Ectodermal cell (in vitro differentiated cells): ENCODE measurements around the gene ELF5.

ENCODE experiments used
- H3K27ac ChIP-seq: 2 replicates; pipeline ENCODE4 v1.7.0; 2013; ENCODE audit warnings: mild to moderate bottlenecking, low read depth, low read length; ENCODE audit not compliant: insufficient read depth, poor library complexity, severe bottlenecking
- H3K27me3 ChIP-seq: 2 replicates; pipeline ENCODE4 v1.7.0; 2013; ENCODE audit warnings: mild to moderate bottlenecking, low read length; ENCODE audit not compliant: insufficient read depth, control insufficient read depth, poor library complexity, severe bottlenecking
- H3K36me3 ChIP-seq: one replicate; pipeline ENCODE4 v1.7.0; 2013; ENCODE audit warnings: low read length; ENCODE audit not compliant: control insufficient read depth, insufficient read depth
- H3K4me1 ChIP-seq: one replicate; pipeline ENCODE4 v1.7.0; 2013; ENCODE audit warnings: low read length; ENCODE audit not compliant: control insufficient read depth, insufficient read depth
- H3K4me3 ChIP-seq: 2 replicates; pipeline ENCODE4 v1.7.0; 2013; ENCODE audit warnings: low read depth, low read length, control low read depth; ENCODE audit not compliant: insufficient read depth
- H3K9me3 ChIP-seq: 2 replicates; pipeline ENCODE4 v1.7.0; 2013; ENCODE audit warnings: mild to moderate bottlenecking, low read length, moderate library complexity; ENCODE audit not compliant: control insufficient read depth
- WGBS, 2 experiments: methylation state at CpG; one replicate each; pipeline ENCODE4 v1.1.7; 2013; ENCODE audit warnings: missing lambda C conversion rate in 2 of 2; 5-methylcytosine and 5-hydroxymethylcytosine counted together

ELF5 gene

GRCh38 chr11:34509336-34509876 is 4.2 kb downstream of the ELF5 start:
- 65 to 67% methylated on average over 5 of the region's 5 CpGs for WGBS, 2 experiments
- no peaks in the 10 kb centered on the region for H3K9me3 ChIP-seq
- no peak overlapping the region for H3K27ac ChIP-seq
- H3K4me3 ChIP-seq: no peak overlapping the region
- H3K4me1 ChIP-seq: peaks cover 12% of the 10 kb centered on the region
- no peaks in the 10 kb centered on the region for H3K36me3 ChIP-seq
- no peaks in the 10 kb centered on the region for H3K27me3 ChIP-seq

GRCh38 chr11:34508524-34508923 is 5.1 kb downstream of the ELF5 start:
- WGBS, 2 experiments: 80 to 91% methylated on average over 2 of the region's 2 CpGs
- Histone ChIP-seq H3K4me3 (no peak overlapping the region), H3K27ac (no peak overlapping the region), H3K27me3 (no peaks in the 10 kb centered on the region), H3K36me3 (no peaks in the 10 kb centered on the region), H3K9me3 (no peaks in the 10 kb centered on the region), H3K4me1 (peaks cover 4% of the 10 kb centered on the region)

DNA sequence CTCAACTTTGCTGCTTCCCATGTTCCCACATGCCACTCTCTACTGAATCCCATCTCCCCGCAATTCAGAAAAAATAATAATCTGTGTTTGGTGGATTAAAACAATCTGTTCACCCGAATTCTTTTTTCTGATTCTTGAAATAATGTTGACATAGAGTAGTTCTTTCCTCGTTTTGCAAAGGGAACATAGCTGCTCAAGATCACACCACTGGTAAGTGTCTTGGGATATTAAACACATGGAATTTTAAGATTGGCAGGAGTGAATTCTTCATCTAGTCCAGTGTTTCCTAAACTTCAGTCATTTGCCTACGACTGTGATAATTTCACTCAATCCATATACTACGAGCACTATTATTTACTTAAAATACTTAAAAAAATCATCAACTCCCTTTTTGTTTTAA is 6.0 kb downstream of the ELF5 start:
- Histone ChIP-seq H3K4me1 (no peaks in the 10 kb centered on the region), H3K27me3 (no peaks in the 10 kb centered on the region), H3K36me3 (no peaks in the 10 kb centered on the region), H3K27ac (no peak overlapping the region), H3K9me3 (no peaks in the 10 kb centered on the region), H3K4me3 (no peak overlapping the region)
- 99 to 100% methylated on average over 3 to 5 of the region's 5 CpGs for WGBS, 2 experiments

- WGBS, 2 experiments: 78% methylated on average over 6 of the region's 6 CpGs
- H3K4me1 ChIP-seq: peaks cover 3% of the 10 kb centered on the region
- H3K27ac ChIP-seq: no peak overlapping the region
- no peaks in the 10 kb centered on the region for H3K27me3 ChIP-seq
- H3K4me3 ChIP-seq: no peak overlapping the region
- H3K36me3 ChIP-seq: no peaks in the 10 kb centered on the region
- H3K9me3 ChIP-seq: no peaks in the 10 kb centered on the region
These were observed 6.4 kb downstream of the ELF5 start for GRCh38 chr11:34507156-34507555.

- Histone ChIP-seq H3K27ac (no peak overlapping the region), H3K4me3 (no peak overlapping the region), H3K9me3 (no peaks in the 10 kb centered on the region), H3K27me3 (no peaks in the 10 kb centered on the region), H3K4me1 (peaks cover 6% of the 10 kb centered on the region), H3K36me3 (no peaks in the 10 kb centered on the region)
- 90 to 99% methylated on average over 3 to 5 of the region's 5 CpGs for WGBS, 2 experiments
These were observed 7.7 kb downstream of the ELF5 start for GRCh38 chr11:34505874-34506273.

GRCh38 chr11:34502949-34503348 is 10.6 kb downstream of the ELF5 start:
- Histone ChIP-seq H3K27ac (no peak overlapping the region), H3K27me3 (no peaks in the 10 kb centered on the region), H3K4me1 (peaks cover 6% of the 10 kb centered on the region), H3K9me3 (no peaks in the 10 kb centered on the region), H3K4me3 (no peak overlapping the region), H3K36me3 (no peaks in the 10 kb centered on the region)
- WGBS, 2 experiments: 94 to 95% methylated on average over 3 of the region's 3 CpGs

GRCh38 chr11:34501949-34502348 is 11.6 kb downstream of the ELF5 start:
- no peaks in the 10 kb centered on the region for H3K27me3 ChIP-seq
- no peaks in the 10 kb centered on the region for H3K9me3 ChIP-seq
- no peak overlapping the region for H3K27ac ChIP-seq
- WGBS, 2 experiments: 59 to 66% methylated on average over 2 of the region's 2 CpGs
- H3K4me1 ChIP-seq: peaks cover 6% of the 10 kb centered on the region
- no peak overlapping the region for H3K4me3 ChIP-seq
- H3K36me3 ChIP-seq: no peaks in the 10 kb centered on the region

- H3K27ac ChIP-seq: no peak overlapping the region
- no peaks in the 10 kb centered on the region for H3K36me3 ChIP-seq
- no peak overlapping the region for H3K4me3 ChIP-seq
- no peaks in the 10 kb centered on the region for H3K27me3 ChIP-seq
- H3K9me3 ChIP-seq: no peaks in the 10 kb centered on the region
- peaks cover 6% of the 10 kb centered on the region for H3K4me1 ChIP-seq
- WGBS, 2 experiments: 83 to 87% methylated on average over 4 of the region's 4 CpGs
These were observed 12.1 kb downstream of the ELF5 start for GRCh38 chr11:34501500-34501899.

DNA sequence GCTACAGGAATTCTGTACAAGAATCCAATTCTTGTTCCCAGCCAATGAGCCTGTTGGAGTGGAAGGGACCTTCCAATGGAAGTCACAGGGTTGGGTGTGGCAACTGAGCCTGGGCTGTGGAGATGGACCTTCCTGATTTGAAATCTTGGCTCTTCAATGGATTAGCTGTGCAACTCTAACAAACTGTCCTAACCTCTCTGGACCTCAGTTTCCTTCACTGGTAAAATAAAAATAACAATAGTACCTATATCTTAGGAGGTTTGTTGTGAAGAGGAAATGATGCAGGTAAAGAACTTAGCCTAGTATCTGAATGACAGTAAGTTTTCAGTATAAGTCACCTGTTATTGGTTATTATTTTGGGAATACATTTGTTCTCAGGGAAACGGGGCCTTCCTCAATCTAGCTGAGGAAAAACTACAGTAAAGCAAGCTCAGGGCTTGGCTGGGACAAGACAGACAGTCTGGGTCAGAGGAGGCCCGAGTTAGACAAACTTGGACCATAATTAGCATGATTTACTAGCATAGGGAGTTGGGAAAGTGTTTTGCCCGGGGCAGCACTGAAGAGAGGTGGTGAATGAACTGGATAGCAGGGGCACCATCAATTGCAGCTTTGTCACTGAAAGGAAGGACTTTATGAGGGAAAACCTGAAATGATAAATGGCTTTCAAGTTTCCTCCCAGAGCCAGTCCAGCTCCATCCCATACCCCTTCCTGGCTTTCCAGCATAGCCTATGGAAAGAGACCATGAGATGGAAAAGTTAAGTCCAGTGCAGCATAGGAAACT is 13.7 kb downstream of the ELF5 start:
- H3K4me1 ChIP-seq: peaks cover 6% of the 10 kb centered on the region

GRCh38 chr11:34495724-34496377 is 17.7 kb downstream of the ELF5 start:
- Histone ChIP-seq H3K27me3 (no peaks in the 10 kb centered on the region), H3K27ac (no peak overlapping the region), H3K4me3 (no peak overlapping the region), H3K36me3 (no peaks in the 10 kb centered on the region), H3K4me1 (no peaks in the 10 kb centered on the region), H3K9me3 (no peaks in the 10 kb centered on the region)
- 89% methylated on average over 26 of the region's 26 CpGs for WGBS, 2 experiments

More for the DNA sequence above, 13.7 kb downstream of the ELF5 start:
- no peaks in the 10 kb centered on the region for H3K27me3 ChIP-seq
- H3K27ac ChIP-seq: no peak overlapping the region
- no peaks in the 10 kb centered on the region for H3K9me3 ChIP-seq
- no peaks in the 10 kb centered on the region for H3K36me3 ChIP-seq
- 89 to 92% methylated on average over 3 of the region's 3 CpGs for WGBS, 2 experiments
- no peak overlapping the region for H3K4me3 ChIP-seq
